Colonic mucosa (tissue), 4 donors: Measurements from ENCODE around the gene ZNF503. TPM values are rescaled to one million over a fixed set of nuclear protein-coding genes. Genes with fewer than 3 reads are reported as not detected.
A peak's percentile ranks its signal among the peaks of the same experiment; 100 is the strongest.

Experiments
- DNase-seq: peaks from one replicate; pipeline ENCODE4 v3.0.0-alpha.2; 2020
- H3K27ac ChIP-seq: fragments of 200-600 bp; one replicate; pipeline ENCODE4 v1.8.0; 2021
- H3K27me3 ChIP-seq: fragments of 200-600 bp; one replicate; pipeline ENCODE4 v1.8.0; 2021
- H3K36me3 ChIP-seq: fragments of 200-600 bp; one replicate; pipeline ENCODE4 v1.8.0; 2021
- H3K4me1 ChIP-seq: fragments of 200-600 bp; one replicate; pipeline ENCODE4 v1.8.0; 2021; ENCODE audit warnings: mild to moderate bottlenecking
- H3K4me3 ChIP-seq: fragments of 200-600 bp; one replicate; pipeline ENCODE4 v1.8.0; 2021
- H3K9ac ChIP-seq, 2 donors: one replicate each; pipeline ENCODE4 v1.7.0; 2013; ENCODE audit warnings: control low read depth in 2 of 2, low read depth in 2 of 2, low read length in 2 of 2
- H3K9me3 ChIP-seq: fragments of 200-600 bp; one replicate; pipeline ENCODE4 v1.8.0; 2021
- intact Hi-C: fragments of 100-400 bp; cut with DNase I; formaldehyde crosslinking; loops from one replicate; pipeline ENCODE4 v1.14.1; 2022
- total RNA-seq, 2 donors: library from RNA; stranded (reverse); fragmentation: NEBNext Ultra II Directional in 1 of 2; extraction: Animal tissue kit (Norgen Biotek cat#: 25700) in 1 of 2; gene quantifications; one replicate each; pipeline ENCODE4 v1.2.1, GENCODE V29; 2021
- TF ChIP-seq, protein P1 (sequence below): fragments of 200-600 bp; IDR thresholded peaks from one replicate; pipeline ENCODE4 v1.8.0; 2022; ENCODE audit warnings: antibody characterized with exemption, mild to moderate bottlenecking
- donor health status: healthy.
- donor health status: DM: no; HTN: no; CAD: no.
- donor health status: DM: no; HTN: no; CAD: no.

Gene ZNF503
- total RNA-seq, 2 donors from 2014 or later: 3.6 to 8.0 TPM

- peak overlapping the region; percentile 79 to 86 for H3K9ac ChIP-seq
- intact Hi-C loops: loop anchor here (5.0 to 10.0 kb wide), 2 partner anchors 517 to 910 kb away; no protein-coding TSS in a partner anchor
Measured at GRCh38 chr10:75395066-75395931, 6.3 kb downstream of the ZNF503 start.

DNA sequence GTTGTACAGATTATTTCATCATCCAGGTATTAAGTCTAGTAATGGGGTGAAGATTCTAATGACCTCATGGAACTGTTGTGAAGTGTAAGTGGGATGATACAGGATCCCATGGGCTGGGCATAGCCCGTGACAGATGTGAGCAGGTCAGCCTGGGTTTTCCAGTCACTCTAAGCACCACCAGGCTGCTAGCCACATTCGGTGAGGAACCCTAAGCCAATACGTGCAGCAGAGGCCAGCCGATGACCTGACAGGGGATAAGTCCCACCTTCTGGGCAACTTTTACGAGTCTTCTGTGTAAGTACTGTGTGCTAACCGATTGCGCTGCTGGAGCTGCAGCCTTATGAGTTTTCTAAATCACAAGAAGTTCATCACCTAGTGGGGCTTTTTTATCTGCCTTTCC, 7.3 kb downstream of the ZNF503 start:
- intact Hi-C loops: loop anchor here (5.0 to 10.0 kb wide), 2 partner anchors 97 to 911 kb away; no protein-coding TSS in a partner anchor
- Histone ChIP-seq H3K9me3 (no peaks in the 10 kb centered on the region), H3K36me3 (no peaks in the 10 kb centered on the region), H3K27me3 (peaks cover 6% of the 10 kb centered on the region), H3K9ac (no peak overlapping the region), H3K4me3 (no peak overlapping the region), H3K4me1 (peaks cover 3% of the 10 kb centered on the region), H3K27ac (no peak overlapping the region)
- DNase-seq: no peak
- TF ChIP-seq, protein P1, sequence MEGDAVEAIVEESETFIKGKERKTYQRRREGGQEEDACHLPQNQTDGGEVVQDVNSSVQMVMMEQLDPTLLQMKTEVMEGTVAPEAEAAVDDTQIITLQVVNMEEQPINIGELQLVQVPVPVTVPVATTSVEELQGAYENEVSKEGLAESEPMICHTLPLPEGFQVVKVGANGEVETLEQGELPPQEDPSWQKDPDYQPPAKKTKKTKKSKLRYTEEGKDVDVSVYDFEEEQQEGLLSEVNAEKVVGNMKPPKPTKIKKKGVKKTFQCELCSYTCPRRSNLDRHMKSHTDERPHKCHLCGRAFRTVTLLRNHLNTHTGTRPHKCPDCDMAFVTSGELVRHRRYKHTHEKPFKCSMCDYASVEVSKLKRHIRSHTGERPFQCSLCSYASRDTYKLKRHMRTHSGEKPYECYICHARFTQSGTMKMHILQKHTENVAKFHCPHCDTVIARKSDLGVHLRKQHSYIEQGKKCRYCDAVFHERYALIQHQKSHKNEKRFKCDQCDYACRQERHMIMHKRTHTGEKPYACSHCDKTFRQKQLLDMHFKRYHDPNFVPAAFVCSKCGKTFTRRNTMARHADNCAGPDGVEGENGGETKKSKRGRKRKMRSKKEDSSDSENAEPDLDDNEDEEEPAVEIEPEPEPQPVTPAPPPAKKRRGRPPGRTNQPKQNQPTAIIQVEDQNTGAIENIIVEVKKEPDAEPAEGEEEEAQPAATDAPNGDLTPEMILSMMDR: no peak

More at GRCh38 chr10:75395066-75395931, 6.3 kb downstream of the ZNF503 start:
- H3K27ac ChIP-seq: peak overlapping the region; percentile 68
- peaks cover 3% of the 10 kb centered on the region for H3K4me1 ChIP-seq
- no peaks in the 10 kb centered on the region for H3K9me3 ChIP-seq
- TF ChIP-seq, protein P1: peak; percentile 92
- H3K36me3 ChIP-seq: no peaks in the 10 kb centered on the region
- peaks cover 6% of the 10 kb centered on the region for H3K27me3 ChIP-seq
- peak; percentile 65 for DNase-seq
- H3K4me3 ChIP-seq: peak overlapping the region; percentile 56

DNA sequence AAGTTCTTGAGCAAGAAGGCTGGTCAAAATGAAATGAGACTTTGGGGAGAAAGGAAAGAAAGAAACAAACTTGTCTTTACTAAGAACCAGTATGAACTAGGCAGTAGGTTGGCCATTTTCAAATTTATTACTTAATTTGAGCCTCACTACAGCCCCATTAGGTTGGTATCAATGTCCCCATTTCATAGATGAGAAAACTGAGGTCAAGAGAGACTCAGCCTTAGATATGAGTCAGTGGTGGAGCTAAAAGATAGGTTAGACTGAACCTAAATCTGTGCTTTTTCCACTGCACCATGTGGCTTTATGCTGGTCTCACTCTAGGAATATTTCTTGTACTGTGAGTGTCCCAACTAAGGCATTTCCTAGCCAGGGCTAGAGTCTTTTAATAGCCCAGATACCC, 8.8 kb downstream of the ZNF503 start:
- Histone ChIP-seq H3K9ac (no peak overlapping the region), H3K4me1 (peaks cover 3% of the 10 kb centered on the region), H3K9me3 (no peaks in the 10 kb centered on the region), H3K27ac (no peak overlapping the region), H3K27me3 (peaks cover 6% of the 10 kb centered on the region), H3K4me3 (no peak overlapping the region), H3K36me3 (no peaks in the 10 kb centered on the region)
- intact Hi-C loops: loop anchor here (5.0 to 10.0 kb wide), 2 partner anchors 95 to 912 kb away; no protein-coding TSS in a partner anchor
- TF ChIP-seq, protein P1: no peak
- no peak for DNase-seq

DNA sequence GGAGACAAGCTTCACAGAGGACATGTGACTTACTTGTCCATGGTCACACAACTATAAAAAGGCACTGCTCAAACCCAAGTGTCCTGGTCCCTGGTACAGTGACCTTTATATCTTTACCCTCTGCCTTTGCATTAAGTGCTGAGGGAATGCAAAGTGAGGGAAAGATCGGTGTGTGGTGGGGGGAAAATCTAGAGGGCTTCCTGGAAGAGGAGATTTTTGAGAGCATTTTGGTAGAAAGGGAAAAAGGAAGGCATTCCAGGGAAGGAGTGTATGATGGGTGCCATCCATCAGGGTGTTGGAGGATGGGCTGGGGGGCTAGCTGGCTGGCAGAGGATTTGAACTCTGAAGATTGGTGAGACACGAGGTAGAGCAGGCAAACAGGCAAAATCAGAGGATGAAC, 9.3 kb downstream of the ZNF503 start:
- intact Hi-C loops: loop anchor here (5.0 to 10.0 kb wide), 2 partner anchors 95 to 913 kb away; no protein-coding TSS in a partner anchor
- no peak overlapping the region for H3K9ac ChIP-seq
- H3K27ac ChIP-seq: no peak overlapping the region
- no peak for DNase-seq
- no peak overlapping the region for H3K4me3 ChIP-seq
- peaks cover 6% of the 10 kb centered on the region for H3K27me3 ChIP-seq
- H3K9me3 ChIP-seq: no peaks in the 10 kb centered on the region
- no peaks in the 10 kb centered on the region for H3K36me3 ChIP-seq
- TF ChIP-seq, protein P1: no peak
- peaks cover 3% of the 10 kb centered on the region for H3K4me1 ChIP-seq

- H3K9ac ChIP-seq: no peak overlapping the region
- TF ChIP-seq, protein P1: no peak
- H3K4me3 ChIP-seq: no peak overlapping the region
- H3K9me3 ChIP-seq: no peaks in the 10 kb centered on the region
- H3K36me3 ChIP-seq: no peaks in the 10 kb centered on the region
- intact Hi-C loops: loop anchor here (5.0 to 10.0 kb wide), 2 partner anchors 93 to 915 kb away; no protein-coding TSS in a partner anchor
- DNase-seq: no peak
- H3K4me1 ChIP-seq: no peaks in the 10 kb centered on the region
- no peak overlapping the region for H3K27ac ChIP-seq
- H3K27me3 ChIP-seq: no peaks in the 10 kb centered on the region
Measured at GRCh38 chr10:75390178-75390577, 11.4 kb downstream of the ZNF503 start.
